LoVo (cell line): ENCODE results near the gene DYRK3.
A peak's percentile ranks its signal among the peaks of the same experiment; 100 is the strongest.
"Not testable (repeated sequence)": the region's sequence is repeated elsewhere in the genome, so short reads cannot be mapped to it uniquely, and the experiment has no call there.

Experiments used
- DNase-seq: peaks from one replicate; pipeline ENCODE4 v3.0.0-alpha.2; 2016; ENCODE audit warnings: low spot score

Gene DYRK3

GRCh38 chr1:206635080-206635977 lies at the start of gene DYRK3:
Gene DYRK3 (plus strand): TSS chr1:206635536. CDS start chr1:206635704, 168 bp downstream.
- DNase-seq = peak; percentile 94

DNA sequence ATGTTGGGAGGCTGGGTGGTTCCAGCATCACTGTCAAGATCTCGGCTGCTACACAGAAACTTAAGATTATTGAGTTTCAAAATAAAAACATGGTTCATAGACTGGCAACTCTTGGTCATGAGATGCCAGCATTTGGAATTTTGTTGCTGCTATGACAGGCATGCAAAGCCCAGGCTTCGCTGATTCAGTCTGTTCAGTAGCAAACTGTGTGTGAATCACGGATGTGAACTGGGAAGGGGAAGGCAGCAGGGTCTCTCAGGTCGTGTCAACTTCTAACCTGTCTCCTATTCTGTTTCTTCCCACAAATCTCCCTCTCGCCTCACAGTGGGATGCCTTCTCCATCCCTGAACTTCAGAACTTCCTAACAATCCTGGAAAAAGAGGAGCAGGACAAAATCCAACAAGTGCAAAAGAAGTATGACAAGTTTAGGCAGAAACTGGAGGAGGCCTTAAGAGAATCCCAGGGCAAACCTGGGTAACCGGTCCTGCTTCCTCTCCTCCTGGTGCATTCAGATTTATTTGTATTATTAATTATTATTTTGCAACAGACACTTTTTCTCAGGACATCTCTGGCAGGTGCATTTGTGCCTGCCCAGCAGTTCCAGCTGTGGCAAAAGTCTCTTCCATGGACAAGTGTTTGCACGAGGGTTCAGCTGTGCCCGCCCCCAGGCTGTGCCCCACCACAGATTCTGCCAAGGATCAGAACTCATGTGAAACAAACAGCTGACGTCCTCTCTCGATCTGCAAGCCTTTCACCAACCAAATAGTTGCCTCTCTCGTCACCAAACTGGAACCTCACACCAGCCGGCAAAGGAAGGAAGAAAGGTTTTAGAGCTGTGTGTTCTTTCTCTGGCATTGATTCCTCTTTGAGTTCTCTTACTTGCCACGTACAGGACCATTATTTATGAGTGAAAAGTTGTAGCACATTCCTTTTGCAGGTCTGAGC lies 48.6 kb upstream of the DYRK3 start:
- no peak for DNase-seq

DNA sequence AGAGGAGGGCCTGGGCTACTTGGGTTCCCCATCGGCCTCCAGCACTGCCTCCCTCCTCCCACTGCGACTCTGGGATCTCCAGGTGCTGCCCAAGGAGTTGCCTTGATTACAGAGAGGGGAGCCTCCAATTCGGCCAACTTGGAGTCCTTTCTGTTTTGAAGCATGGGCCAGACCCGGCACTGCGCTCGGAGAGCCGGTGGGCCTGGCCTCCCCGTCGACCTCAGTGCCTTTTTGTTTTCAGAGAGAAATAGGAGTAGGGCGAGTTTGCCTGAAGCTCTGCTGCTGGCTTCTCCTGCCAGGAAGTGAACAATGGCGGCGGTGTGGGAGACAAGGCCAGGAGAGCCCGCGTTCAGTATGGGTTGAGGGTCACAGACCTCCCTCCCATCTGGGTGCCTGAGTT lies 47.4 kb upstream of the DYRK3 start:
- no peak for DNase-seq

DNA sequence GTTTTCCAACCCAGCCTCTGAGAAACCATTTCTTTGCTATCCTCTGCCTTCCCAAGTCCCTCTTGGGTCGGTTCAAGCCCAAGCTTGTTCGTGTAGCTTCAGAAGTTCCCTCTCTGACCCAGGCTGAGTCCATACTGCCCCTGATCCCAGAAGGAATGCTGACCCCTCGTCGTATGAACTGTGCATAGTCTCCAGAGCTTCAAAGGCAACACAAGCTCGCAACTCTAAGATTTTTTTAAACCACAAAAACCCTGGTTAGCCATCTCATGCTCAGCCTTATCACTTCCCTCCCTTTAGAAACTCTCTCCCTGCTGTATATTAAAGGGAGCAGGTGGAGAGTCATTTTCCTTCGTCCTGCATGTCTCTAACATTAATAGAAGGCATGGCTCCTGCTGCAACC lies 46.8 kb upstream of the DYRK3 start:
- no peak for DNase-seq

DNA sequence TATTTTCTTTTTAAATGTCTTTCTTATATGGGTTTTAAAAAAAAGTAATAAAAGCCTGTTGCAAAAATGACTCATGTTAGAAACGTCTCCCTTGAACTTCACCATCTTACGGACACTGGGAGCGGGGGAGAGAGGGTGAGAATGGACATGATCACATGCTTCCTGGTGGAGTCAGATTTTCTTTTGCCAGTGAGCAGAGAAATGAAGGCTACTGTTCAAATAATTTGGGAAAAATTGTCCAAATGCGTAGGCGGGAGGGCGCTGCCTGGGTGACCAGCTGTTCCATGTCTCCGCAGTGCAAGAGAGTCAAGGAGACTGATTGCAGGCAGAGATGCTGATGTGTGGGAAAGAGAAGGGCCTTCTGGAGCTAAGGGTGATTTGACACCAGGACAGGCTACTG lies 46.1 kb upstream of the DYRK3 start:
- DNase-seq = no peak

DNA sequence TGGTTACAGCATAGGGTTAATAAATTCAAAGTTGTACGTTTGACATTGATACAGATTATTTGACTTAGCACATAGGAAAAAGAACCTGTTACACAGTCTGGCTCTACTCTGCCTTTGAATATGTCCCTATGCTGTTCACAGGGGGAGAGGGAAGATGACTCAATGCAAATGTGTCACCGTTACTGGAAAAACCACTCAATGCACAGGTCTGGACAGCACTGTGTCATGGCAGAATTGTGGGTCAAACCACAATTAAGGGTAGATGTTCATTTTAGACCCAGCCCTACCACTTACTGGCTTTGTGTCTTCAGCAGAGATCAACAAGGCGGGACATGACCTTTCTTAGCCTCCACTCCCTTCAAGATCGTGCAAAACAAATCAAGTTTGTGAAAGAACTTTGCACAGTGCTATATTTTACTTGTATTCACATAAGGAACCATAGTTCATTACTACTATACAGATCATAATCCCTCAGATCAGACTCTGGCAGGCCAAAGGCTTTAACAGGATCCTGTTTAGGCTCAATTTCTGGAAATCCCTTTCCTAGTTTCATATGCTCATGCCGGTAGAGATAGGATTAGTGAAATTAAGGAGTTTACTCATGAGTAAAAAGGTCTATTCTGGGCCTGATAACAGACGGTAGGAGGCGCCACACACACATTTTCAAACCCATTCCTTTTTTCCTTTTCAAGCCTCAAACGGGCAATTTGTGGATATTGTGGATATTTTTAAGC lies 45.1 kb upstream of the DYRK3 start:
- DNase-seq = no peak

DNA sequence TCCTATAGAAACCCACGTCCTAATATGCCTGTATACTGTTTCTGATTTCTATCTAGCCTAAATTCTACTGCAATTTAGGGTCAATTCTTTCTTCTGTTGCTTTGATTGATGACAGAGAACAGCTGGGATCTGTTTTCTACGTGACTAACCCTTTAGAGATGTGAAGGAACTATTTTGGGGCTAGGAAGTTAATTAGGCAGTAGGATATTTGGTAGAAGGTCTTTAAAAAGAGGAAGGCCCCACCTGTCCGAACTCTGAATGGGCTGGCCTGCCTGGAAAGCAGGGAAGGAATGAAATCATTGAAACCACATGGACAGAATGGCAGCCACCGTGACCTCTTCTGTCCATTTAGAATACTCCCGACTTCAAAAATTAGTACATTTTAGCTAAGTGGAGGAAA lies 44.1 kb upstream of the DYRK3 start:
- no peak for DNase-seq

DNA sequence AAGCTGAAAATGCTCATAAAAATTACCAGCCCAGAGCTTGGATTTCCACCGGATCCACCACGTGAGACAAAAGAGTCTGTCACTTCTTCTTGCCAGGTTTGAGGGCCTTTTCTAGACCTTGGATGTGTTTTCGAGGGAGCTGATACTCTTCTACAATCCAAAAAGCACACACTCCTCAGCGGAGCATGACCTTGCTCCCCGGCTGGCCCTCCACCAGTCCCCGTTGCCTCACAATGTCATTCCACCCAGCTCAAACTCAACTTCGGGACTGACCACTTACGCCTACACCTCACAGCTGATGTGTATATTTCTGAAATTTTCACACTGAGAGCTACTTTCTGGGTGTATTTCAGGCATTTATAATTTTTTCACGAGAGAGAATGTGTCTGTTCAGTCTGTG lies 43.6 kb upstream of the DYRK3 start:
- DNase-seq = no peak

DNA sequence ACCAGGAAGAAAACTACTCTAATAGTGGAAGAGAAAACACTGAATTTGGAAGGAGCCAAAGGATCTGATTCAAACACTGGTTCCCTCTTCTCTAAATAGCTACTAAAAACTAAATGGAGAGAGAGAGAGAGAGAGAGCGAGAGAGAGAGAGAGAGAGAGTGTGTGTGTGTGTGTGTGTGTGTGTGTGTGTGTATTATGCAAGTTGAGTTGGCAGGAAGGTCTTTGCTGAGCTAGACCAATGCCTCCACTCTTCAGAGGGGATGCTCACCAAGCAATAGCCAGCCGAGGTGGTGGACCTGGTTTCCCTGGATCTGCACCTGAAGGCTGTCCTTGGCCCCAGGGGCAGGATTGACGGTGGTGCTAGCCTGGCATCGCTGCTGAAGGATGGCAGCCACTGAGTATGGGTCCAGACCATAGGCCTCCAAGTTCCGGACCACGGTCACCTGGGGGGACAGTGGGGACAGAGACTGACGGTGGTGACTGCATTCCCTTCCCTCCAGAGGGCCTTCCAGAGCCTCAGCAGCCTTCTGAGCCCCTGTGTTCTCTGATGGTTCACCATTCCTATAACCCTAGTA lies 41.9 kb upstream of the DYRK3 start:
- no peak for DNase-seq

DNA sequence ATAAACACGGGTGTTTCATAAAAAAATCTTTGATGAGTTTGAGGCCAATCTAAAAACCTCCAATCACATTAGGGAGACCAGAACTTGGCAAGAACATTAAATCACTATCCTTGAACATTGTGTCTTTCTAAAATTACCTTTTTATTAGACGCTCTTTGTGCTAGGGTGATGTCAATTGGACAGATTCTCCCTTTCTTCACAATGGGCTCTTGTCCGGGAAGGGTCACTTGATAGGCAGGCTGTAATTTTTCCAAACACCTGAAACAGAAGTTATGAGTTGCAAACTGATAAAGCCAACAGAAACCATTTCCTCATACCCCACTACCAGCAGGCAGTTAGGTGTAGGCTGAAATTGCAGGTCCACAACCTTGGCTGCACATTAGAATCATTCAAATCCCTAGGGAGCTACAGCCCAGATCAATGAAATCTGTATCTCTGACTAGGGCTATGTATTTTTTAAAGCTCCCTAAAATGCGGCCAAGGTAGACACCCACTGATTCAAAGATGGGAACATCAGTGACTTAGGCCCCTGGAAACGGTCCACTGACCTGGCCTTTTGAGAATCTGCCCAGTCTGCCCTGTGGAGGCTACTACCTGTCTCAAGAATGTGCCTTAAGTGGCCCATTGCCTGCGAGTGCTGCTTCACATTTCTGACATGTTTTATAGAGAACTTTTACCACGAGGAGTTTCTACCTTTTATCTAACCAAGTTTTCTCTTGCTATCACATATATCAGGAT lies 39.6 kb upstream of the DYRK3 start:
- DNase-seq = no peak

GRCh38 chr1:206596319-206596666 lies 39.0 kb upstream of the DYRK3 start:
- DNase-seq = no peak

DNA sequence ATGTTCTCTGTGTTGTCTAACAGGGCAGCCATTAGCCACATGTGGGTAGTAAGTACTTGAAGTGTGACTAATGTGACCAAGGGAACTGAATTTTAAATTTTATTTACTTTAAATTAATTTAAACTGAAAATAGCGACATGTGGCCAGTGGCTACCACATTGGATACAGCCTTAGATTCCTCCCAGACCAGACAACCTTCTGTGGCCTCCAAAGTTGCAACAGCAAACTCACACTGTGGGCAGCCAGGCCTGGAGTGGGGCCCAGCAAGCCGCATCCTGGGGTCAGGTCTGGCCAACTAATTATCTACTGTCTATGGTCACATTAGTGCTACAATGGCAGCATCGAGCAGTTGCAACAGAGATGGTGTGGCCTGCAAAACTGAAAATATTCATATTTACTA lies 34.8 kb upstream of the DYRK3 start:
- DNase-seq = no peak

GRCh38 chr1:206604861-206605260 lies 30.5 kb upstream of the DYRK3 start:
- no peak for DNase-seq

GRCh38 chr1:206606867-206607266 lies 28.5 kb upstream of the DYRK3 start:
- peak; percentile 21 for DNase-seq

DNA sequence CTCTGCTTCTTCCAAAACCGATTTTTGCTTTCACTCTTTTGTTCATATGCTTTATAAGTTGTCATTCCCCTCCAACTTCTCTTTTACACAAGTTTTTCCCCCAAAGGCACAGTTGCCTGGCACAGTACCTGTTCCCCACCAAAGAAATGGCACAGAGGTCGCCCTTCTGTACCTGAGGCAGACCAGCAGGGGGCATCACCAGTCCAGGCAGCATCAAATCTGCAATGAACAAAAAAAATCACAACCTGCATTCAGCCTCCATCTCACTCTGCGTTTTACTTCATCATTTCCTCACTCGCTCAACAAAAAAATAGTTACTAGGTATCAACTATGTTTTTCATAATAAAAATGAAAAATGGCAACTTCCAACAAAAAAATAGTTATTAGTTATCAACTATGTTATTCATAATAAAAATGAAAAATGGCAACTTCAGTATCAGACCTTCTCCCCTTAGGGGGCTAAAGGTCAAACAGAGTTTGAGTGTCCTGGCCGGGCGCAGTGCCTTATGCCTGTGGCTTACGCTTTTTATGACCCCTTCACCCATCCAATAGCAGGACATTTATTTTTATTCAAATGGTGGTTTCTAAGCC lies 27.1 kb upstream of the DYRK3 start:
- peak; percentile 32 for DNase-seq

GRCh38 chr1:206609229-206609991 lies 25.9 kb upstream of the DYRK3 start:
- no peak for DNase-seq

- peak; percentile 96 for DNase-seq
Observed at GRCh38 chr1:206612129-206612876, 23.0 kb upstream of the DYRK3 start, which contains the start of gene EIF2D. Gene EIF2D (minus strand): TSS chr1:206612465. CDS start chr1:206612342, 123 bp downstream.

- not testable (repeated sequence) for DNase-seq
Observed at GRCh38 chr1:206626396-206626795, 8.9 kb upstream of the DYRK3 start.

- DNase-seq = no peak
Observed at GRCh38 chr1:206628916-206629315, 6.4 kb upstream of the DYRK3 start.
